Gastrocnemius medialis (tissue), 4 donors: Measurements from ENCODE around the gene UNC13D. TPM values are rescaled to one million over a fixed set of nuclear protein-coding genes. Genes with fewer than 3 reads are reported as not detected.

ENCODE experiments used
- ATAC-seq, 2 donors: fragments of 150-250 bp; one replicate each; pipeline ENCODE4 v1.9.1; 2016
- DNase-seq, 2 donors: peaks; one replicate each; pipeline ENCODE4 v3.0.0-alpha.2; 2019
- H3K27ac ChIP-seq, 4 donors: fragments of 200-600 bp; sonication (generic); 1 replicate in 1 of 4; 2 replicates in 3 of 4; pipeline ENCODE4 v1.5.1; 2016 to 2018; ENCODE audit warnings: mild to moderate bottlenecking in 2 of 4, moderate library complexity in 1 of 4
- H3K27me3 ChIP-seq, 3 donors: fragments of 200-600 bp; sonication (generic) in 2 of 3; 1 replicate in 1 of 3; 2 replicates in 2 of 3; pipeline versions ENCODE4 v1.5.1 to v1.6.0; 2016 to 2019; ENCODE audit warnings: mild to moderate bottlenecking in 1 of 3, moderate library complexity in 1 of 3
- H3K36me3 ChIP-seq, 2 donors: fragments of 200-600 bp; sonication (generic) in 1 of 2; one replicate each; pipeline ENCODE4 v1.5.1; 2017 to 2018
- H3K4me1 ChIP-seq, 2 donors: fragments of 200-600 bp; sonication (generic) in 1 of 2; one replicate each; pipeline ENCODE4 v1.5.1; 2016 to 2017; ENCODE audit warnings: mild to moderate bottlenecking in 2 of 2
- H3K4me3 ChIP-seq, 4 donors: fragments of 200-600 bp; sonication (generic) in 3 of 4; 1 replicate in 1 of 4; 2 replicates in 3 of 4; pipeline ENCODE4 v1.5.1; 2016 to 2019; ENCODE audit warnings: mild to moderate bottlenecking in 2 of 4
- H3K9me3 ChIP-seq, 3 donors: fragments of 200-600 bp; sonication (generic) in 2 of 3; 1 replicate in 1 of 3; 2 replicates in 2 of 3; pipeline ENCODE4 v1.5.1; 2016 to 2019
- POLR2A ChIP-seq, 2 donors: fragments of 450-650 bp; IDR thresholded peaks; one replicate each; pipeline ENCODE4 v1.6.1; 2017; ENCODE audit warnings: antibody characterized with exemption in 2 of 2, mild to moderate bottlenecking in 2 of 2, moderate library complexity in 2 of 2
- in situ Hi-C, 4 donors: fragments of 200-750 bp; cut with MboI; loops; one replicate each; pipeline versions ENCODE4 v1.15.0 to v1.8.0; 2017; ENCODE audit warnings: low sequenced_read_pairs in 4 of 4
- intact Hi-C: fragments of 100-400 bp; cut with DNase I; formaldehyde crosslinking; loops from one replicate; pipeline ENCODE4 v1.15.1; 2023; ENCODE audit warnings: low total_unique reads
- total RNA-seq, 4 donors: library from RNA; depleted of rRNA; stranded (reverse); fragments of >200 nt; gene quantifications; one replicate each; pipeline versions ENCODE4 v1.1.0 to v1.2.3, GENCODE V29; 2016
- TF ChIP-seq, protein P1 (sequence below), 5 experiments: fragments of 450-650 bp in 3 of 5; fragments of 200-600 bp in 2 of 5; sonication (generic) in 2 of 5; IDR thresholded peaks in 4 of 5; conservative IDR thresholded peaks in 1 of 5; 1 replicate in 4 of 5; 2 replicates in 1 of 5; pipeline ENCODE4 v1.5.1; 2016 to 2019; ENCODE audit warnings: antibody characterized with exemption in 5 of 5, mild to moderate bottlenecking in 3 of 5, moderate library complexity in 3 of 5

Gene UNC13D
- total RNA-seq, 4 donors from 2014 or later: 1.3 to 9.4 (median 4.6) TPM

DNA sequence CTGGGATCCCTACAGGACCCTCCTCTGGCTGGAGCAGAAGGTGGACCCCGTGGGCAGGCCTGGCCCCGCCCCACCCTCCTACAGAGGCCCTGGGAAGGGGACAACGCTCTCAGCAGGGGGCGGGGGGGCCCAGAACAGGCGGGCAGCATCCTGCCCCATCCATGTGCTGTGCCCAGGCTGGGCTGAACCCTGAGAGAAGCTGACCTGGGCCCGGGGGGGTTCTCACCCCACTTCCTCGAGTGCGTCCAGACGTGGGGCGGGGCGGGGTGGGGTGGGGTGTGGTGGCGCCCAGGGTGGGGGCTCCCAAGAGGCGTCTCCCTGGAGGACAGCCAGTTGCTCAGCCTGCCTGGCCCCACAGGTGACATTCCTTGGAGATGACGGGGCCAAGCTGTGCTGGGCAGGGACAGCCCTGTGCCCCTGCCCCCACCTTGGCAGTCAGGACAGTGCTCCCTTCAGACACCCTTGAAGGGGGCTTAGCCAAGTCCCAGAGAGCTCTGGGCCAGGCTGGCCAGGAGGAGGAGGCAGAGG lies 390 bp upstream of the UNC13D start:
- peak overlapping the region in 1 of 4 donors; percentile 16 for H3K4me3 ChIP-seq

DNA sequence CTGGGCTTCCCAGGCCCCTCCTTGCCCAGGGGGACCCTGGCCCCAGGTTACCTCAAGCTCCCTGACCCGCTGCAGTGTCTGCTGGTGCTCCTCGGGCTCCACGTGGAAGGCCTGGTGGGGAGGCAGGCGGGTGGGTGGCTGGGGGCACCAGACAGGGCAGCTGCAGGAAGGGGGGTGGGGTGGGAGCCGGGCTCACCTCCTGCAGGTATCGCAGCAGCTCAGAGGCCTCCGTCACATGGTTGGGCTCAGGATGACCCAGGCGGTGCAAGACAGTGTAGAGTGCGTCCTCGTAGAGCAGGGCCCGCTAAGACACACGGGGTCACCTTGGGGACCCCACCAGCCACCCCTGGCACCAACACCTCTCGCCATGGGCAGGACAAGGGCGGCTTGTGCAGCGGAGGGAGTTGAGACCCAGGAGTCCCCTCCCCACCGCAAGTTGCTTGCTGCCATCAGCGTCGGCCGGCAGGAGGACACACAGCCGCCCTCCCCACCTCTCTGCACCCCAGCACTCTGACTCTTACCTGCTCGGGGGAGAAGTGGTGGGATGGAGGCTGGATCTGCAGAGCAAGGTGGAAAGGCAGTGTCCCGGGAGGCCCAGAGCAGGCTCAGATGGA lies 1.1 kb downstream of the UNC13D start:
- Histone ChIP-seq H3K27me3 (no peaks in the 10 kb centered on the region), H3K4me3 (peak overlapping the region in 1 of 4 donors; percentile 16), H3K27ac (peak overlapping the region in 3 of 4 donors; percentile 95 to 99 (median 95)), H3K36me3 (peaks cover 0 to 34% of the 10 kb centered on the region in 2 donors), H3K9me3 (no peaks in the 10 kb centered on the region), H3K4me1 (peaks cover 34 to 35% of the 10 kb centered on the region in 2 donors)
- DNase-seq: no peak
- ATAC-seq: no peak
- in situ Hi-C loops (no loop called here), intact Hi-C loops (no loop called here)
- no peak for TF ChIP-seq POLR2A (IDR thresholded peaks at IDR 0.05)
- TF ChIP-seq, protein P1, sequence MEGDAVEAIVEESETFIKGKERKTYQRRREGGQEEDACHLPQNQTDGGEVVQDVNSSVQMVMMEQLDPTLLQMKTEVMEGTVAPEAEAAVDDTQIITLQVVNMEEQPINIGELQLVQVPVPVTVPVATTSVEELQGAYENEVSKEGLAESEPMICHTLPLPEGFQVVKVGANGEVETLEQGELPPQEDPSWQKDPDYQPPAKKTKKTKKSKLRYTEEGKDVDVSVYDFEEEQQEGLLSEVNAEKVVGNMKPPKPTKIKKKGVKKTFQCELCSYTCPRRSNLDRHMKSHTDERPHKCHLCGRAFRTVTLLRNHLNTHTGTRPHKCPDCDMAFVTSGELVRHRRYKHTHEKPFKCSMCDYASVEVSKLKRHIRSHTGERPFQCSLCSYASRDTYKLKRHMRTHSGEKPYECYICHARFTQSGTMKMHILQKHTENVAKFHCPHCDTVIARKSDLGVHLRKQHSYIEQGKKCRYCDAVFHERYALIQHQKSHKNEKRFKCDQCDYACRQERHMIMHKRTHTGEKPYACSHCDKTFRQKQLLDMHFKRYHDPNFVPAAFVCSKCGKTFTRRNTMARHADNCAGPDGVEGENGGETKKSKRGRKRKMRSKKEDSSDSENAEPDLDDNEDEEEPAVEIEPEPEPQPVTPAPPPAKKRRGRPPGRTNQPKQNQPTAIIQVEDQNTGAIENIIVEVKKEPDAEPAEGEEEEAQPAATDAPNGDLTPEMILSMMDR (IDR thresholded peaks at IDR 0.05 in 4 of 5, conservative IDR thresholded peaks at IDR 0.05 in 1 of 5): no peak

More for the DNA sequence above, 390 bp upstream of the UNC13D start:
- no peak for TF ChIP-seq POLR2A (IDR thresholded peaks at IDR 0.05)
- TF ChIP-seq, protein P1 (IDR thresholded peaks at IDR 0.05 in 4 of 5, conservative IDR thresholded peaks at IDR 0.05 in 1 of 5): no peak
- H3K27ac ChIP-seq: peak overlapping the region; percentile 95 to 99 (median 95)
- DNase-seq (peak in 1 of 2 donors; percentile 74), ATAC-seq (peak; percentile 44 to 55)
- in situ Hi-C loops: no loop called here
- H3K9me3 ChIP-seq: no peaks in the 10 kb centered on the region
- intact Hi-C loops: loop anchor here (2.0 kb wide), 2 partner anchors 60 to 152 kb away; partner anchors contain the start of gene UNK
- peaks cover 42 to 45% of the 10 kb centered on the region in 2 donors for H3K4me1 ChIP-seq
- peaks cover 0 to 49% of the 10 kb centered on the region in 2 donors for H3K36me3 ChIP-seq
- no peaks in the 10 kb centered on the region for H3K27me3 ChIP-seq

DNA sequence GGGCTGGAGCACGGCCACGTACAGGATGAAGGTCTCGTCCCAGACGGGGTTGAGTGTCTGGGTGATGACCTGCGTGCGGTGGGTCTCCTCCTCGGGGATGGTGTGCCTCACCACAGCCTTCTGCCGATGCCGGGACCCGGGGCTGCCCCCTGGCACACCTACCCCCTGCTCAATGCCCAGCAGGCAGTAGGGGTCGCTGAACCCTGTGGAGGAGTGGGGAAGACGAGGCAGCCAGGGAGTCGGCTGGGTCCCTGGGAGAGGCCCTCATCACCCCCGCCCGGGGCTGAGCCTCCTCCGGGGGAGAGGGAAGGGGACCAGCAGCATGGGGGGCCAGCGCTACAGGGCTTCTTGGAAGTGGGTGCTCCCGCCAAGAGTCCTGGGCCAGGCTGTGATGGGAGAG lies 1.8 kb downstream of the UNC13D start:
- ATAC-seq (no peak), DNase-seq (no peak)
- Histone ChIP-seq H3K9me3 (no peaks in the 10 kb centered on the region), H3K27me3 (no peaks in the 10 kb centered on the region), H3K36me3 (peaks cover 0 to 27% of the 10 kb centered on the region in 2 donors), H3K4me3 (no peak overlapping the region), H3K4me1 (peaks cover 27 to 28% of the 10 kb centered on the region in 2 donors), H3K27ac (no peak overlapping the region)
- TF ChIP-seq POLR2A (IDR thresholded peaks at IDR 0.05): no peak
- TF ChIP-seq, protein P1 (IDR thresholded peaks at IDR 0.05 in 4 of 5, conservative IDR thresholded peaks at IDR 0.05 in 1 of 5): no peak
- intact Hi-C loops (no loop called here), in situ Hi-C loops (no loop called here)

DNA sequence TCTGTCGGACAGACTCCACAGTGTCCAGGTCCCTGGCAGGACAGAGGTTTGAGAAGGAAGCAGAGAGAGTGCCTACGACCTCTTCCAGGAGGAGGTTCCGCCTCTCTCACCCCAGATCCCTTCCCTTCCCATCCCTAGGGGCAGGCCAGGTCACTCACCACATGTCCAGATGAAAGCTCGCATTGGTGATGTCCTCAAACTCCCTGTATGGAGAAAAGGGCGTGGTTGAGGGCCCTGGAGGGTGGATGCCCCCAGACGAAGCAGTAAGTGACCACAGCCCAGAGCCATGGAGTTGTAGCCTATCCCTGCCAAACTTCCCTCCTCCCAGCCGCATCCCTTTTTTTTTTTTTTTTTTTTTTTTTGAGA lies 3.4 kb downstream of the UNC13D start:
- Histone ChIP-seq H3K27ac (no peak overlapping the region), H3K27me3 (no peaks in the 10 kb centered on the region), H3K4me3 (no peak overlapping the region), H3K36me3 (peaks cover 0 to 21% of the 10 kb centered on the region in 2 donors), H3K4me1 (peaks cover 11 to 15% of the 10 kb centered on the region in 2 donors), H3K9me3 (no peaks in the 10 kb centered on the region)
- DNase-seq (no peak), ATAC-seq (no peak)
- intact Hi-C loops: no loop called here
- in situ Hi-C loops: no loop called here
- no peak for TF ChIP-seq POLR2A (IDR thresholded peaks at IDR 0.05)
- TF ChIP-seq, protein P1 (IDR thresholded peaks at IDR 0.05 in 4 of 5, conservative IDR thresholded peaks at IDR 0.05 in 1 of 5): no peak
